Measurements from ENCODE around the gene DNAJA4.
A peak's percentile ranks its signal among the peaks of the same experiment; 100 is the strongest.

DNAJA4 gene

GRCh38 chr15:78264304-78265136 lies at the start of gene DNAJA4:
Gene DNAJA4 (plus strand): TSS chr15:78264562. CDS start chr15:78264764, 202 bp downstream.
- ChIA-PET CTCF (interaction anchor here (0.9 to 8.1 kb wide), 5 partner anchors 9 to 158 kb away, joined by 3 to 37 read pairs (median 6); no protein-coding TSS in a partner anchor), POLR2A (interaction anchor here (1.0 kb wide), 1 partner anchor 35 kb away, joined by 3 read pairs; the partner anchor contains the start of gene SKIC8)
- DNase-seq (ENCODE audit: low read depth, low spot score), result no peak
- peak within 1 kb of the TSS; percentile 43 for H3K4me3 ChIP-seq (ENCODE audit: low read depth, low read length)
- TF ChIP-seq, protein P1, sequence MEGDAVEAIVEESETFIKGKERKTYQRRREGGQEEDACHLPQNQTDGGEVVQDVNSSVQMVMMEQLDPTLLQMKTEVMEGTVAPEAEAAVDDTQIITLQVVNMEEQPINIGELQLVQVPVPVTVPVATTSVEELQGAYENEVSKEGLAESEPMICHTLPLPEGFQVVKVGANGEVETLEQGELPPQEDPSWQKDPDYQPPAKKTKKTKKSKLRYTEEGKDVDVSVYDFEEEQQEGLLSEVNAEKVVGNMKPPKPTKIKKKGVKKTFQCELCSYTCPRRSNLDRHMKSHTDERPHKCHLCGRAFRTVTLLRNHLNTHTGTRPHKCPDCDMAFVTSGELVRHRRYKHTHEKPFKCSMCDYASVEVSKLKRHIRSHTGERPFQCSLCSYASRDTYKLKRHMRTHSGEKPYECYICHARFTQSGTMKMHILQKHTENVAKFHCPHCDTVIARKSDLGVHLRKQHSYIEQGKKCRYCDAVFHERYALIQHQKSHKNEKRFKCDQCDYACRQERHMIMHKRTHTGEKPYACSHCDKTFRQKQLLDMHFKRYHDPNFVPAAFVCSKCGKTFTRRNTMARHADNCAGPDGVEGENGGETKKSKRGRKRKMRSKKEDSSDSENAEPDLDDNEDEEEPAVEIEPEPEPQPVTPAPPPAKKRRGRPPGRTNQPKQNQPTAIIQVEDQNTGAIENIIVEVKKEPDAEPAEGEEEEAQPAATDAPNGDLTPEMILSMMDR (IDR thresholded peaks at IDR 0.05; ENCODE audit: insufficient read depth, low read length, missing control alignments), result no peak

DNA sequence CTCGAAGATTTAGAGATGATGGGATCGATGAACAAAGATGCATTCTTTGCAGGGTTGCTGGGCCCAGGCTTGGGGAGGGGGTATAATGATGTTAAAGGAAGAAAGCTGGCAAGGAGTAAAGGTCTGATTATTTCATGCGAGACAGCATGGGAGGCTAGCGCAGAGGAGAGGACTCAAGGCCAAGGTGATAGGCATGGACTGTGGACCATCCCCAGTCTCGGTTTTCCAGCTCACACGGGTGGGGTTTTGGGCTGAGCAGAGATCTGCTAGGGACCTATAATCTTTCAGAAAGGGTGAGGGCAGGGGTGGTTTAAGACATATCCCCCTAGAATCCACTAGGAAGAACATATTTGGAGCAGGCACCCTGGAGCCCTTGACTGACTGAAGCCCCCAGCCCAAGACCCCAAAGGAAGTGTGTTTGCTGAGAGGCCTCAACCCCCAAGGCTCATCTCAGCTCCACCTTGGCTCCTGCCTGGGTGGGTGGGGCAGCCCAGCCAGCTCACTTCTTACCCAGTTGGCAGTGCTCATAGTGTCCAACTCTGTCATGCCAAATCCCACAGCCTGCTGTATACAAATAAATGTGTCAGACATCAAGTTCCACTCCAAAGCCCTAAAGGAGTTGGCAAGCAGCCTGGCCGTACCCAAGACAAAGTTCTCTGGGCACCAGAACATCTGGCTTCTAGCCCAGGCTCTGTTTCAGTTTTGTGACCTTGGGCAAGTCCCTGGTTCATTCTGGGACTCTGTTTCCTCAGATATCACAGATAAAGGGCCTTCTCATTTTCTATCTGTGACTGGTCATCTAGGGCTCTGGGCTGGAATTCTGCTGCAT lies 47.9 kb upstream of the DNAJA4 start:
- POLR2A ChIA-PET, result no interaction called here
- TF ChIP-seq, protein P1 (IDR thresholded peaks at IDR 0.05; ENCODE audit: insufficient read depth, low read length, missing control alignments), result no peak
- DNase-seq (ENCODE audit: low read depth, low spot score), result no peak

GRCh38 chr15:78220713-78221112 lies 43.6 kb upstream of the DNAJA4 start:
- TF ChIP-seq, protein P1 (IDR thresholded peaks at IDR 0.05; ENCODE audit: insufficient read depth, low read length, missing control alignments), result no peak
- DNase-seq (ENCODE audit: low read depth, low spot score), result no peak
- no peak overlapping the region for H3K4me3 ChIP-seq (ENCODE audit: low read depth, low read length)
- POLR2A ChIA-PET, result no interaction called here
- CTCF ChIA-PET, result no interaction called here

More for the DNA sequence above, 47.9 kb upstream of the DNAJA4 start:
- CTCF ChIA-PET, result interaction anchor here (0.5 to 1.6 kb wide), 3 partner anchors 24 to 252 kb away, joined by 3 read pairs; partner anchors contain the start of gene CIB2
- no peak overlapping the region for H3K4me3 ChIP-seq (ENCODE audit: low read depth, low read length)

DNA sequence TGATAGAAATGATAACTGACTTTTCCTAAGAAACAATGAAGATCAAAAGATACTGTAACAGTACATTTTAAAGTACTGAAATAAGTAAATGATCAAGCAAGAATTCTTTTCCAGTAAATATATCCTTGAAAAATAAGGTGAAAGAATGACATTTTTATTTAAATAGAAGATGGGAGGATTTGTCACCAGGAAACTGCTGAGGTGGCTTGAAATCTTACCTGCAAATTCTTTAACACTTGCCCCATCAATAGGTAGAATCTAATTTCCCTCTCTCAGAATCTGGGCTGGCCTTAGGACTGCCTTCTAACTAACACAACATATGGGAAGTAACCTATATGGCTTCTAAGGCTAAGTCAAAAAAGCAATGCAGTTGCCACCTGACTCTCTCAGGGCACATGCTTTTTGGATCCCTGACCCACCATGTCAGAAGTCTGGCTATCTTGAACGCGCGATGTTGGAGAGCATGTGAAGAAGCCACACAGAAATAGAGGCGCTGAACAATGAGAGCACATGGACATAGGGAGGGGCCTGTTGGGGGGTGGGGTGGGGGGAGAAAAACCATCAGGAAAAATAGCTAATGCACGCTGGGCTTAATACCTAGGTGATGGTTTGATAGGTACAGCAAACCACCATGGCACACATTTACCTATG lies 41.5 kb upstream of the DNAJA4 start:
- DNase-seq (ENCODE audit: low read depth, low spot score), result no peak
- H3K4me3 ChIP-seq (ENCODE audit: low read depth, low read length), result no peak overlapping the region
- TF ChIP-seq, protein P1 (IDR thresholded peaks at IDR 0.05; ENCODE audit: insufficient read depth, low read length, missing control alignments), result no peak
- ChIA-PET CTCF (interaction anchor here (0.7 to 3.7 kb wide), 5 partner anchors 16 to 256 kb away, joined by 3 to 18 read pairs (median 3); no protein-coding TSS in a partner anchor), POLR2A (no interaction called here)

DNA sequence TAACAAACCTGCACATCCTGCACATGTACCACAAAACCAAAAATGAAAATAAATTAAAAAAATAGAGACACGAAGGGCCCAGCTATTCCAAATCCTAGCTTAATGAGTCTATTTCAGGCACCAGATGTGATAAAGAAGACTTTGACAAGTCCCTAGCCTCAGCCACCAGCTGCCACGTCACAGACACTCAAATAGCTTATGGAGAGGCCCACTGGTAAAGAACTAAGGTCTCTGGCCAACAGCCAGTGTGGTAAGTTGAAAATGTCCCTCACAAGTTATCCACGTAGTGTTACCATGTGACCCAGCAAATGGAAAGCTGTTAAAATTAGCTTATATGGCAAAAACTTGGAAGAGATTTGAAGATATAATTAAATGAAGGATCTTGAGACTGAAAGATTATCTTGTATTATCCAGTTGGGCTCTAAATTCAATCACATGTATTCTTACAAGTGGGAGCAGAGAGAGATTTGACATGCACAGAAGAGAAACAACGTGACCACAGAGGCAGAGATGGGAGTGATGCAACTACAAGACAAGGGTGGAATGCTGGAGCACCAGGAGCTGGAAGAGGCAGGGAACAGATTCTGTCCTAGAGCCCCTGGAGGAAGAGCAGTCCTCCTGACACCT lies 40.9 kb upstream of the DNAJA4 start:
- POLR2A ChIA-PET, result no interaction called here
- H3K4me3 ChIP-seq (ENCODE audit: low read depth, low read length), result no peak overlapping the region
- TF ChIP-seq, protein P1 (IDR thresholded peaks at IDR 0.05; ENCODE audit: insufficient read depth, low read length, missing control alignments), result no peak
- CTCF ChIA-PET, result interaction anchor here (0.7 to 3.7 kb wide), 6 partner anchors 17 to 257 kb away, joined by 3 to 18 read pairs (median 4); partner anchors contain the start of gene CIB2
- no peak for DNase-seq (ENCODE audit: low read depth, low spot score)
